ENCODE results near the gene MED22. TPM values are rescaled to one million over a fixed set of nuclear protein-coding genes. Genes with fewer than 3 reads are reported as not detected.
A peak's percentile ranks its signal among the peaks of the same experiment; 100 is the strongest.
"Not testable (repeated sequence)": the region's sequence is repeated elsewhere in the genome, so short reads cannot be mapped to it uniquely, and the experiment has no call there.

Gene MED22
- total and polyA plus RNA-seq, 2 experiments from 2014 or later, result 18.8 to 23.4 TPM

DNA sequence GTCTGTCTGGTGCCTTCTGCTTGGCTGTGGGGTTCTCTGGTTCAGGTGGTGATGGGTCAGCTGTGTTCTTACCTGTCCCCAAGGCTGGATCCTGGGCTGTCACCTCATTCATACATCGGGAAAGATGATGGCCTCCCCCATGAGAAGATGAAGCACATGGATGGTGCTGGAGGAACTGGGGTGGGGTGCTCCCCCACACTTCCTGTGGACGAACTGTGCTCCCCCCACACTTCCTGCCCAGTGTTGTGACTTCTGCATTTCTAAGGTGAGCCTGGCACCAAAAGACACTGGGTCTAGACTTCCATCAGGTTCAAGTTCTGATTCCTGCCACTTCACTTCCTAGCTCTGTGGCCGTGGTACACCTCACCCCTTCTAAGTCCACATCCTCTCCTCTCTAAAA lies 7.7 kb downstream of the MED22 start:
- H3K27me3 ChIP-seq, result no peaks in the 10 kb centered on the region
- WGBS (ENCODE audit: low lambda C conversion rate, missing lambda C conversion rate), result 89% methylated on average over 3 of the region's 3 CpGs
- H3K4me3 ChIP-seq, result no peak overlapping the region
- H3K79me2 ChIP-seq, result peaks cover 7% of the 10 kb centered on the region
- no peaks in the 10 kb centered on the region for H3K4me1 ChIP-seq (ENCODE audit: insufficient read depth)
- no peak for DNase-seq (ENCODE audit: low spot score)
- TF ChIP-seq, protein P1, sequence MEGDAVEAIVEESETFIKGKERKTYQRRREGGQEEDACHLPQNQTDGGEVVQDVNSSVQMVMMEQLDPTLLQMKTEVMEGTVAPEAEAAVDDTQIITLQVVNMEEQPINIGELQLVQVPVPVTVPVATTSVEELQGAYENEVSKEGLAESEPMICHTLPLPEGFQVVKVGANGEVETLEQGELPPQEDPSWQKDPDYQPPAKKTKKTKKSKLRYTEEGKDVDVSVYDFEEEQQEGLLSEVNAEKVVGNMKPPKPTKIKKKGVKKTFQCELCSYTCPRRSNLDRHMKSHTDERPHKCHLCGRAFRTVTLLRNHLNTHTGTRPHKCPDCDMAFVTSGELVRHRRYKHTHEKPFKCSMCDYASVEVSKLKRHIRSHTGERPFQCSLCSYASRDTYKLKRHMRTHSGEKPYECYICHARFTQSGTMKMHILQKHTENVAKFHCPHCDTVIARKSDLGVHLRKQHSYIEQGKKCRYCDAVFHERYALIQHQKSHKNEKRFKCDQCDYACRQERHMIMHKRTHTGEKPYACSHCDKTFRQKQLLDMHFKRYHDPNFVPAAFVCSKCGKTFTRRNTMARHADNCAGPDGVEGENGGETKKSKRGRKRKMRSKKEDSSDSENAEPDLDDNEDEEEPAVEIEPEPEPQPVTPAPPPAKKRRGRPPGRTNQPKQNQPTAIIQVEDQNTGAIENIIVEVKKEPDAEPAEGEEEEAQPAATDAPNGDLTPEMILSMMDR (IDR thresholded peaks at IDR 0.05; ENCODE audit: poor library complexity), result no peak
- TF ChIP-seq EZH2phosphoT487 (IDR thresholded peaks at IDR 0.05; ENCODE audit: low read depth, severe bottlenecking, unreplicated experiment) (no peak), EZH2 (IDR thresholded peaks at IDR 0.05; ENCODE audit: borderline replicate concordance) (no peak)
- H3K4me2 ChIP-seq, result no peak overlapping the region
- H3K9me3 ChIP-seq (ENCODE audit: low read depth), result no peaks in the 10 kb centered on the region
- H4K20me1 ChIP-seq (ENCODE audit: insufficient read depth, poor library complexity, severe bottlenecking), result no peaks in the 10 kb centered on the region
- no peaks in the 10 kb centered on the region for H3K9me2 ChIP-seq (replicated peaks; ENCODE audit: insufficient read depth)
- H3K36me3 ChIP-seq (replicated peaks; ENCODE audit: insufficient read depth, low read depth), result no peaks in the 10 kb centered on the region
- H2AFZ ChIP-seq, result no peak overlapping the region
- H3K27ac ChIP-seq, result no peak overlapping the region

DNA sequence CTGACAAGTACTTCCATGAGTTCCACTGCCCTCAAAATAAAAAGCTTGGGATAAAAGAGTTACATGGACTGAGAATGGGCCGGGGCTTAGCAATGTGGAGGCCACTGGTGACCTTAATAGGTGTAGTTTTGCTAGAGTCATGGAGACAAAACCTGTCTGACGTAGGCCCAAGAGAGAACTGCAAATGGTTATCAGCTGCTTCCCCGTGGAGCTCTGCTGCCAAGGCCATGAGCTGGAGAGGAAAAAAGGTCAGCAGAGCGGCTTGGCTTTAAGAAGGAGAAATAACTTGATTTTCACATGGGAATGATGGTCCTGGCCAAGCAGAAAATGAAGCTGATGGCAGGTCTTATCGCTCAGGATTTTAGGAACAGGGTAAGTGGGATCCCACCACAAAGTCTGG lies 8.3 kb downstream of the MED22 start:
- no peaks in the 10 kb centered on the region for H3K27me3 ChIP-seq
- no peak for DNase-seq (ENCODE audit: low spot score)
- 89% methylated on average over 5 of the region's 5 CpGs for WGBS (ENCODE audit: low lambda C conversion rate, missing lambda C conversion rate)
- peaks cover 12% of the 10 kb centered on the region for H3K79me2 ChIP-seq
- no peaks in the 10 kb centered on the region for H3K9me2 ChIP-seq (replicated peaks; ENCODE audit: insufficient read depth)
- no peak overlapping the region for H3K4me3 ChIP-seq
- no peak overlapping the region for H2AFZ ChIP-seq
- no peak overlapping the region for H3K4me2 ChIP-seq
- no peaks in the 10 kb centered on the region for H3K9me3 ChIP-seq (ENCODE audit: low read depth)
- H4K20me1 ChIP-seq (ENCODE audit: insufficient read depth, poor library complexity, severe bottlenecking), result no peaks in the 10 kb centered on the region
- H3K4me1 ChIP-seq (ENCODE audit: insufficient read depth), result peaks cover 5% of the 10 kb centered on the region
- TF ChIP-seq EZH2 (IDR thresholded peaks at IDR 0.05; ENCODE audit: borderline replicate concordance), result no peak
- no peak for TF ChIP-seq EZH2phosphoT487 (IDR thresholded peaks at IDR 0.05; ENCODE audit: low read depth, severe bottlenecking, unreplicated experiment)
- TF ChIP-seq, protein P1 (IDR thresholded peaks at IDR 0.05; ENCODE audit: poor library complexity), result no peak
- no peaks in the 10 kb centered on the region for H3K36me3 ChIP-seq (replicated peaks; ENCODE audit: insufficient read depth, low read depth)
- no peak overlapping the region for H3K27ac ChIP-seq

DNA sequence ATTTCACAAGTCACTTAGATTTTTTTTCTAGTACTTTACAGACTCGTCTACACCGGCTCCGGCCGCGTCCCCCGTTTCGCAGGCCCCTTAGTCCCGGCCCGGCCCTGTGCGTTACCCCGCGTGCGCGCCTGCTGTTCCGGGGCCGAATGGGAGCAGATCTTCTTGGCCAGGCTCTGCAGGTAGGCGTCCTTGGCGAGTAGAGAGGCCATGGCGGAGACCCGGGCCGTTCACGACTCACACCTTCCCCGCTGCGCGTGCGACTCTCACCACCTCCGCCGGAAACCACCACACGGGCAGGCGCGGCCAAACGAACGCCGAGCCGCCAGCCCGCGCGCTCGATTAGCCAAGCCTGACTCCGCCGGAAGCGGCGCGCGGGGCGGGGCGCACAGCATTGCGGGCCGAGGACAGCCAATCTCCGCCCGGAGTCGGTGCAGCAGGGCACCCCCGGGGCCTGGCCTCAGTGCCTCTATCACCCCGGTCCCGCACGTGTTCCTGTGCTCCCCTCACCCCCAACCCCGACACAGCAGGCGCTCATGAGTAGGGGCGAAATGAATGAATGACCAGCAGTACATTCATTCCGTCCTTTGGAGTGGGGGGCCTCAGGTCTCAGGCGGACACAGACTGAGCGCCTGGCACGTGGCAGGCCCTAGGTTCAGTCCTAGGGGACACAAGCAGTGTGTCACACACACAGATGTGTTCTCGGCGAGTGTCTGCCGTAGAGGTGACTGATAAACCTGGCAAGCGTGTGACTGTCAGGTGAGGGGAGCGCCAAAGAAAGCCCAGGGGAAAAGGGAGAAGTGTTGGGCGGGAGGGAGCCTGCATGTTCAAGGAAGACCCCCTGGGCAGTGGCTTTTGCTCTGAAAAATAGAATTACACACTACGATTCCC lies 11.8 kb downstream of the MED22 start, which contains the start of gene SURF6:
SURF6 (minus strand) TSS at position 265 of the 888 bp plus-strand sequence; CDS start at position 209, 56 bp downstream.
- peak within 1 kb of the TSS; percentile 70 for H2AFZ ChIP-seq

DNA sequence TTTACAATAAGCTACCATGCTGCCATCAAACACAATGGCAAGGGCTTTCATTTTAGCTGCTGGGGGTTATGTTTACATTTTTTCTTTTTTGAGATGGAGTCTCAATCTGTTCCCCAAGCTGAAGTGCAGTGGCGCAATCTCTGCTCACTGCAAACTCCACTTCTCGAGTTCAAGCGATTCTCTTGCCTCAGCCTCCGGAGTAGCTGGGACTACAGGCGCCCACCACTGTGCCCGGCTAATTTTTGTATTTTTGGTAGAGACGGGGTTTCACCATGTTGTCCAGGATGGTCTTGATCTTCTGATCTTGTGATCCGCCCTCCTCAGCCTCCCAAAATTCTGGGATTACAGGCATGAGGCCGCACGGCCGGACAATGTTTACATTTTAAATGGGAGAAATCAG lies 13.0 kb downstream of the MED22 start:
- peak overlapping the region; percentile 84 for H3K27ac ChIP-seq
- H3K4me1 ChIP-seq (ENCODE audit: insufficient read depth); H3K9me3 ChIP-seq (ENCODE audit: low read depth); H3K36me3 ChIP-seq (replicated peaks; ENCODE audit: insufficient read depth, low read depth); H4K20me1 ChIP-seq (ENCODE audit: insufficient read depth, poor library complexity, severe bottlenecking); H3K27me3 ChIP-seq; H3K9me2 ChIP-seq (replicated peaks; ENCODE audit: insufficient read depth); DNase-seq (ENCODE audit: low spot score); H2AFZ ChIP-seq: not testable (repeated sequence)
- 75% methylated on average over 11 of the region's 11 CpGs for WGBS (ENCODE audit: low lambda C conversion rate, missing lambda C conversion rate)
- peak overlapping the region; percentile 90 for H3K4me2 ChIP-seq
- H3K4me3 ChIP-seq, result peak overlapping the region; percentile 94
- H3K79me2 ChIP-seq, result peaks cover 28% of the 10 kb centered on the region

More for the DNA sequence above, 11.8 kb downstream of the MED22 start, which contains the start of gene SURF6:
- 7% methylated on average over 69 of the region's 70 CpGs for WGBS (ENCODE audit: low lambda C conversion rate, missing lambda C conversion rate)
- no peaks in the 10 kb centered on the region for H4K20me1 ChIP-seq (ENCODE audit: insufficient read depth, poor library complexity, severe bottlenecking)
- peak within 1 kb of the TSS; percentile 94 for H3K4me3 ChIP-seq
- TF ChIP-seq, protein P1 (IDR thresholded peaks at IDR 0.05; ENCODE audit: poor library complexity), result no peak
- no peak for TF ChIP-seq EZH2 (IDR thresholded peaks at IDR 0.05; ENCODE audit: borderline replicate concordance)
- no peak for TF ChIP-seq EZH2phosphoT487 (IDR thresholded peaks at IDR 0.05; ENCODE audit: low read depth, severe bottlenecking, unreplicated experiment)
- H3K36me3 ChIP-seq (replicated peaks; ENCODE audit: insufficient read depth, low read depth), result no peaks in the 10 kb centered on the region
- H3K4me1 ChIP-seq (ENCODE audit: insufficient read depth), result peaks cover 9% of the 10 kb centered on the region
- H3K79me2 ChIP-seq, result peaks cover 28% of the 10 kb centered on the region
- H3K9me3 ChIP-seq (ENCODE audit: low read depth), result no peaks in the 10 kb centered on the region
- no peaks in the 10 kb centered on the region for H3K27me3 ChIP-seq
- DNase-seq (ENCODE audit: low spot score), result peak; percentile 95
- no peaks in the 10 kb centered on the region for H3K9me2 ChIP-seq (replicated peaks; ENCODE audit: insufficient read depth)
- peak within 1 kb of the TSS; percentile 90 for H3K4me2 ChIP-seq
- H3K27ac ChIP-seq, result peak within 1 kb of the TSS; percentile 84
